T-helper 1 cell (primary cell): Measurements from ENCODE around the gene BBS9.
"Not testable (repeated sequence)": the region's sequence is repeated elsewhere in the genome, so short reads cannot be mapped to it uniquely, and the experiment has no call there.

ENCODE experiments used
- DNase-seq, 5 donors: peaks; one replicate each; pipeline ENCODE4 v3.0.0-alpha.2; 2012 to 2020

Gene BBS9

GRCh38 chr7:33201821-33202220 lies 72.5 kb downstream of the BBS9 start:
- no peak for DNase-seq

- DNase-seq = no peak
These were observed 81.6 kb downstream of the BBS9 start for GRCh38 chr7:33210958-33211357.

GRCh38 chr7:33212144-33212543 lies 82.8 kb downstream of the BBS9 start:
- DNase-seq = no peak

GRCh38 chr7:33215992-33216391 lies 86.6 kb downstream of the BBS9 start:
- no peak for DNase-seq

GRCh38 chr7:33217595-33217994 lies 88.2 kb downstream of the BBS9 start:
- DNase-seq = no peak

GRCh38 chr7:33218841-33219535 lies 89.6 kb downstream of the BBS9 start:
- not testable (repeated sequence) for DNase-seq

- no peak for DNase-seq
These were observed 90.9 kb downstream of the BBS9 start for GRCh38 chr7:33220231-33220630.

GRCh38 chr7:33221390-33221789 lies 92.0 kb downstream of the BBS9 start:
- no peak for DNase-seq

- no peak for DNase-seq
These were observed 103.3 kb downstream of the BBS9 start for GRCh38 chr7:33232632-33233145.

- DNase-seq = no peak
These were observed 104.3 kb downstream of the BBS9 start for GRCh38 chr7:33233659-33234058.

- no peak for DNase-seq
These were observed 107.7 kb downstream of the BBS9 start for GRCh38 chr7:33237036-33237435.

GRCh38 chr7:33243319-33243881 lies 114.0 kb downstream of the BBS9 start:
- DNase-seq = no peak

- DNase-seq = no peak
These were observed 119.3 kb downstream of the BBS9 start for GRCh38 chr7:33248671-33249070.

GRCh38 chr7:33250421-33250871 lies 121.1 kb downstream of the BBS9 start:
- DNase-seq = no peak

- DNase-seq = no peak
These were observed 121.9 kb downstream of the BBS9 start for GRCh38 chr7:33251301-33251700.

GRCh38 chr7:33258491-33258951 lies 129.2 kb downstream of the BBS9 start:
- DNase-seq = no peak

- peak in 1 of 5 donors; percentile 52 for DNase-seq
These were observed 132.2 kb downstream of the BBS9 start for GRCh38 chr7:33261585-33261984.

GRCh38 chr7:33262476-33262875 lies 133.1 kb downstream of the BBS9 start:
- DNase-seq = no peak

GRCh38 chr7:33271839-33272371 lies 142.5 kb downstream of the BBS9 start:
- DNase-seq = not testable (repeated sequence)

- DNase-seq = no peak
These were observed 144.0 kb downstream of the BBS9 start for GRCh38 chr7:33273356-33273755.

GRCh38 chr7:33276325-33276724 lies 147.0 kb downstream of the BBS9 start:
- DNase-seq = no peak

GRCh38 chr7:33276729-33277128 lies 147.4 kb downstream of the BBS9 start:
- DNase-seq = no peak

GRCh38 chr7:33278095-33278494 lies 148.7 kb downstream of the BBS9 start:
- DNase-seq = no peak

- DNase-seq = no peak
These were observed 157.1 kb downstream of the BBS9 start for GRCh38 chr7:33286501-33286900.
